ENCODE data around the gene UBE2QL1.
A peak's percentile ranks its signal among the peaks of the same experiment; 100 is the strongest.

UBE2QL1 gene, protein sequence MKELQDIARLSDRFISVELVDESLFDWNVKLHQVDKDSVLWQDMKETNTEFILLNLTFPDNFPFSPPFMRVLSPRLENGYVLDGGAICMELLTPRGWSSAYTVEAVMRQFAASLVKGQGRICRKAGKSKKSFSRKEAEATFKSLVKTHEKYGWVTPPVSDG

DNA sequence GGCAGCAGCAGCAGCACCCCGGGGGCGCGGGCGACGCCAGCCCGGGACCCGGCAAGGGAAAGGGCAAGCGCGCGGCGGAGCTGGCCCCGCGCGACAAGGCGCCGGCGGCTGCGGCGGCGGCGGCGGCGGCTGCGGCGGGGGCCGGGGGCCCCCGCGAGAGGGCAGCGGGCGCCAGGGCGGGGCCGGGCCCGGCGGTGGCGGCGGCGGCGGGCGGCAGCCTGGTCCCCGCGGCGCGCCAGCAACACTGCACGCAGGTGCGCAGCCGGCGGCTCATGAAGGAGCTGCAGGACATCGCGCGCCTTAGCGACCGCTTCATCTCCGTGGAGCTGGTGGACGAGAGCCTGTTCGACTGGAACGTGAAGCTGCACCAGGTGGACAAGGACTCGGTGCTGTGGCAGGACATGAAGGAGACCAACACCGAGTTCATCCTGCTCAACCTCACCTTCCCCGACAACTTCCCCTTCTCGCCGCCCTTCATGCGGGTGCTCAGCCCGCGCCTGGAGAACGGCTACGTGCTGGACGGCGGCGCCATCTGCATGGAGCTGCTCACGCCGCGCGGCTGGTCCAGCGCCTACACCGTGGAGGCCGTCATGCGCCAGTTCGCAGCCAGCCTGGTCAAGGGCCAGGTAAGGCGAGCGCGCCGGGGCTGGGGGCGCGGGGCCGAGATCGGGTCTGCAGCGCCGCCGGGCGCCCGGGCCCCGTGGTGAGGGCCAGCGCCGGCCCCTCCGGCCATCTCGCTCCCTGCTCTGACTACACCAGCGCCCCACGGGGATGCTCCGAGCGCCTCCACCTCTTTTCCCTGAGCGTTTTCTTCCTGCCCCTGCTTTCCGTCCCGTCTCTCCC is at the start of gene UBE2QL1:
Gene UBE2QL1, plus strand, starts transcription at position 238 of the 843 bp plus-strand sequence. Its CDS starts 35 bp downstream, at position 273.
- TF ChIP-seq, protein P1, sequence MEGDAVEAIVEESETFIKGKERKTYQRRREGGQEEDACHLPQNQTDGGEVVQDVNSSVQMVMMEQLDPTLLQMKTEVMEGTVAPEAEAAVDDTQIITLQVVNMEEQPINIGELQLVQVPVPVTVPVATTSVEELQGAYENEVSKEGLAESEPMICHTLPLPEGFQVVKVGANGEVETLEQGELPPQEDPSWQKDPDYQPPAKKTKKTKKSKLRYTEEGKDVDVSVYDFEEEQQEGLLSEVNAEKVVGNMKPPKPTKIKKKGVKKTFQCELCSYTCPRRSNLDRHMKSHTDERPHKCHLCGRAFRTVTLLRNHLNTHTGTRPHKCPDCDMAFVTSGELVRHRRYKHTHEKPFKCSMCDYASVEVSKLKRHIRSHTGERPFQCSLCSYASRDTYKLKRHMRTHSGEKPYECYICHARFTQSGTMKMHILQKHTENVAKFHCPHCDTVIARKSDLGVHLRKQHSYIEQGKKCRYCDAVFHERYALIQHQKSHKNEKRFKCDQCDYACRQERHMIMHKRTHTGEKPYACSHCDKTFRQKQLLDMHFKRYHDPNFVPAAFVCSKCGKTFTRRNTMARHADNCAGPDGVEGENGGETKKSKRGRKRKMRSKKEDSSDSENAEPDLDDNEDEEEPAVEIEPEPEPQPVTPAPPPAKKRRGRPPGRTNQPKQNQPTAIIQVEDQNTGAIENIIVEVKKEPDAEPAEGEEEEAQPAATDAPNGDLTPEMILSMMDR (IDR thresholded peaks at IDR 0.05; ENCODE audit: insufficient read depth, low read depth, low read length, missing control alignments): no peak
- peak within 1 kb of the TSS; percentile 20 for H3K4me3 ChIP-seq (ENCODE audit: low read depth, low read length)
- DNase-seq (ENCODE audit: low read depth): peak; percentile 50

DNA sequence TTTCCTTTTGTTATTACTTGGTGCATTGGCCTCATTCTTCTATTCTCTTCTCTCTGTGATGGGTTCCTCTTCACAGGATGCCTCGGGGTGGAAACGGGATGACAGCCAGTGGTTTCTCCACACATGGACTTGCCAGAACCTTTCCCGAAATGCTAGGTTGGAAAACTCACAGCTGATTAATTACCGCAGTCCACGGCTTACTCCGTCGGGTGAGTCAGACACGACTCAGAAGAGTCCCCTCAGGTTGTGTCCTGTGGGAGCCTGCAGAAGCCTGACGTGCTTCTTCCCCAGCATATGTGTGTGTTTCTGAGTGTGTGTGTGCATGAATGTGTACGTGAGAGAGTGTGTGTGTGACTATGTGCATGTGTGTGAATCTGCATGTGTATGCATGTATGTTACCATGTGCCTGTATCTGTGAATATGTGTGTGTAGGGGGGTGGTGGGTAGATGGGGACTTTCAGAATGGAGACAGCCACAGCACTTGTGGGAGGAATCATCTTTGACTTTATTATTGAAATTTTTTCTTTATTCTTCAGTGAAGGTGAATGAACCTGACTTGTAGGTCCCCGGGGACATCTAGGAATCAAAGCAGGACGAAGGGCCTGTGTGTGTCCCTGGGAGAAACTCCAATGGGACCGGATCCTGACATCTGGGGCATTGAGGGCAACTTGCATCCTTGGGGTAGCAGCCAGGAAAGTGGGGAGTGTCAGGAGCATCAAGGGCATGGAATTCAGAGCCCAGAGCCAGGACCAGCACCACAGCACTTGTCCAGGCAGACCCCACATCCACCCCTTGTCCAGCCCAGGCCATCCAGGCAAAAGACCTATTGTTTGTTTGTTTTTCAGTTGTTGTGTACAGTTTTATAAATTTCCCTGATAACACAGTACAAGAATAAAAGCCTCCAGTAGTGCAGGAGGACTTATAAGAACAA is 48.4 kb upstream of the UBE2QL1 start:
- DNase-seq (ENCODE audit: low read depth): no peak
- no peak overlapping the region for H3K4me3 ChIP-seq (ENCODE audit: low read depth, low read length)
- TF ChIP-seq, protein P1 (IDR thresholded peaks at IDR 0.05; ENCODE audit: insufficient read depth, low read depth, low read length, missing control alignments): no peak

DNA sequence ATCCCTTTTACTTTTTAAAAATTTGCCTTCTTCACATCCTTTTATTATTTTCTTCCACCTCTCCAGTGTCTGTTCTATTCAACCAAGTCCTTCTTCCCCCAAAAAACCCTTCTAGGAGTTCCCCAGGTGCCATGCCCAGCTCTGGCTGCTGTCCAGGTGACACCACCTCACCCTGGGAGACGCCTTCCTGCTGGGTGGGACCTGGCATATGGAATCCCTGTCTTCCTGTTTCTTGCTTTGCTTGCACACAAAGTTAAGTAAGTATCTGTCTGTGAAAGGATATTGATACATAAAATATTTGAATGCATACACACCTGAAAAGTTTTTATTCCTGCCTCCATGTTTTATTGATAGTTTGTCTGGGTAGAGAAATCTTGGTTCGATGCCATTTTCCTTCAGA is 47.2 kb upstream of the UBE2QL1 start:
- no peak overlapping the region for H3K4me3 ChIP-seq (ENCODE audit: low read depth, low read length)
- no peak for DNase-seq (ENCODE audit: low read depth)
- TF ChIP-seq, protein P1 (IDR thresholded peaks at IDR 0.05; ENCODE audit: insufficient read depth, low read depth, low read length, missing control alignments): no peak

DNA sequence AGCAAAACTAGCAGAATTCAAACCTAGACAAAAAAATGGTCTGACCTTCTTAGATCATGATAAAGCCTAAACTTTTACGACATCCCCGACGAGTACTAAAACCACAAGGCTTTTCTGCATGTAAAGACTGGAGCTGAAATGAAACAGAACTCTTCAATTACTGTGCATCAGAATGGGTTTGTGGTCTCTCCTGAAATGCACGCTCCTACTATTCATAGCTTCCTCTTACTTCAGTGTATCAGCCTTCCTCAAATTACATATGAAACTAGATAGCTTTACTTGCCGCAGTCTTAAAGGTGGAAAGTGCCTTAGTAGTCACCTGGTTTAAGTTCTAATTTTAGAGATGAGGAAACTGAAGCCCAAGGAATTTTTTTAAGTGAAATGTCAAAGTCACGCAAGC is 45.7 kb upstream of the UBE2QL1 start:
- peak; percentile 18 for DNase-seq (ENCODE audit: low read depth)
- TF ChIP-seq, protein P1 (IDR thresholded peaks at IDR 0.05; ENCODE audit: insufficient read depth, low read depth, low read length, missing control alignments): no peak
- no peak overlapping the region for H3K4me3 ChIP-seq (ENCODE audit: low read depth, low read length)

DNA sequence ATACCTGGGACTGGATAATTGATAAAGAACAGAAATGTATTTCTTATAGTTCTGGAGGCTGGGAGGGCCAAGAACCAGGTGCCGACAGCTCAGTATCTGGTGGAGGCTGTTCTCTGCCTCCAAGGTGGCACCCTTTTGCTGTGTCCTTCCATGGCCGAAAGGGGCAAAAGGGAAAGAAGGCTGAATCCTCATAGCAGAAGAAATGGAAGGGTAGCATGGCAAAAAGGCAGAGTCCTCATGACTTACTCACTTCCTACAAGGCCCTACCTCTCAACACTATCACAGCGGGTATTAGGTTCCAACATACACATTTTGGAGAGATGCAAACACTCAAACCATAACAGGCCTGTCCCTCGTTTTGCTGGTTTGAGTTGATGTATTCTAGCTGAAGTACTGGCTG is 45.2 kb upstream of the UBE2QL1 start:
- DNase-seq (ENCODE audit: low read depth): no peak
- TF ChIP-seq, protein P1 (IDR thresholded peaks at IDR 0.05; ENCODE audit: insufficient read depth, low read depth, low read length, missing control alignments): no peak
- H3K4me3 ChIP-seq (ENCODE audit: low read depth, low read length): no peak overlapping the region

DNA sequence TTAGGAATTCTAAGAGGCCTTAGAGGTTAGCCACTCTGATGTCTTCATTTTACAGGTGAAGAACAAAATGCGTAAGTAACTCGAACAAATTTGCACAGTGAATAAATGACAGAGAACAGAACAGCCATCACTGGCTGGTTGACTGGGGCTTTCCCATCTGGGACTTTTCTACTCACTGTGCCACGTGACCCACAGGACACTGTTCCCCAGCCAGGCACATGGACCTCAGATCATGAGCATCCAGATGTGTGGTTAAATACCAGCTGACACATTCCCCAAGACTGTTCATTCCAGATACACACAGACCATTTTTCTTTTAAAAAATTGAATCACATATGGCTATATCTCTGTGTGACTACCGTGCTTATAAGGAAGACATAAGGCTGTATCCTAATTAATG is 44.5 kb upstream of the UBE2QL1 start:
- no peak overlapping the region for H3K4me3 ChIP-seq (ENCODE audit: low read depth, low read length)
- DNase-seq (ENCODE audit: low read depth): peak; percentile 31
- TF ChIP-seq, protein P1 (IDR thresholded peaks at IDR 0.05; ENCODE audit: insufficient read depth, low read depth, low read length, missing control alignments): no peak

All from GM12865 (cell line).